GM20000 (cell line): Measurements from ENCODE around the gene TTC9C.
A peak's percentile ranks its signal among the peaks of the same experiment; 100 is the strongest.

Experiments used
- DNase-seq: peaks from one replicate; pipeline ENCODE4 v3.0.0; 2012; ENCODE audit warnings: low spot score
- TF ChIP-seq, protein P1 (sequence below): IDR thresholded peaks from 2 replicates; pipeline ENCODE4 v1.5.1; 2012; ENCODE audit warnings: mild to moderate bottlenecking, control low read depth; ENCODE audit errors: extremely low read depth, missing control alignments

TTC9C gene

DNA sequence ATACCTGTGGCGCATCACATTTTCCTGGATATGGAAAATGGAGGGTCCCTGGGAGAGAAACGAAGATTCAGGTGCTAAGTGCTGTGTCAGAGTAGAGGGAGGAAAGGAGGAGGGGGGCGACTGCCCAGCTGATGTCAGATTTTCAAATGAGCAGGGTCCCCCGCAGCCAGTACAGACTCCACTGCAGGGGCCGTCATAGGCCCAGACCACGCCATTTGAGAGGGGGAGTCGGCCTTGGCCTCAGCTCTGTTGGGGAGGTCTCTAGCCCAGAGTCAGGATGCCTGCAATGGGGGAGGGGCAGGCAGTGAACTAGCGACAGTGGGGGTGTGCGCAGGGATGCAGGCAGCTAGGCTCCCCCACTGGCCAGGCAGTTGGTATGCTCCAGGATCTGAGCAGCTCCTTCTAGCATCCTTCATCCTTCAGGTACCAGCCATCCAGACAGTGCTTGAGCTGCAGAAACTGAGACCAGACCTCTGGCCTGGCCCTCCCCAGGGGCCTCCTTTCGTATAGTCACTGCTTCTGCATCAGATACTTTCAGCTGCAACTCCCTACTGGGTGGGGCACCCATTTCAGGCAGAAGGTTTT lies 20.9 kb upstream of the TTC9C start, which contains the start of the genes BSCL2 and GNG3:
TSS of gene BSCL2 (minus strand) at position 148 of the 585 bp plus-strand sequence. CDS start 229 bp downstream, outside the sequence.
TSS of gene GNG3 (plus strand) at position 400 of the 585 bp plus-strand sequence. CDS start 620 bp downstream, outside the sequence.
- TF ChIP-seq, protein P1, sequence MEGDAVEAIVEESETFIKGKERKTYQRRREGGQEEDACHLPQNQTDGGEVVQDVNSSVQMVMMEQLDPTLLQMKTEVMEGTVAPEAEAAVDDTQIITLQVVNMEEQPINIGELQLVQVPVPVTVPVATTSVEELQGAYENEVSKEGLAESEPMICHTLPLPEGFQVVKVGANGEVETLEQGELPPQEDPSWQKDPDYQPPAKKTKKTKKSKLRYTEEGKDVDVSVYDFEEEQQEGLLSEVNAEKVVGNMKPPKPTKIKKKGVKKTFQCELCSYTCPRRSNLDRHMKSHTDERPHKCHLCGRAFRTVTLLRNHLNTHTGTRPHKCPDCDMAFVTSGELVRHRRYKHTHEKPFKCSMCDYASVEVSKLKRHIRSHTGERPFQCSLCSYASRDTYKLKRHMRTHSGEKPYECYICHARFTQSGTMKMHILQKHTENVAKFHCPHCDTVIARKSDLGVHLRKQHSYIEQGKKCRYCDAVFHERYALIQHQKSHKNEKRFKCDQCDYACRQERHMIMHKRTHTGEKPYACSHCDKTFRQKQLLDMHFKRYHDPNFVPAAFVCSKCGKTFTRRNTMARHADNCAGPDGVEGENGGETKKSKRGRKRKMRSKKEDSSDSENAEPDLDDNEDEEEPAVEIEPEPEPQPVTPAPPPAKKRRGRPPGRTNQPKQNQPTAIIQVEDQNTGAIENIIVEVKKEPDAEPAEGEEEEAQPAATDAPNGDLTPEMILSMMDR = no peak
- no peak for DNase-seq

DNA sequence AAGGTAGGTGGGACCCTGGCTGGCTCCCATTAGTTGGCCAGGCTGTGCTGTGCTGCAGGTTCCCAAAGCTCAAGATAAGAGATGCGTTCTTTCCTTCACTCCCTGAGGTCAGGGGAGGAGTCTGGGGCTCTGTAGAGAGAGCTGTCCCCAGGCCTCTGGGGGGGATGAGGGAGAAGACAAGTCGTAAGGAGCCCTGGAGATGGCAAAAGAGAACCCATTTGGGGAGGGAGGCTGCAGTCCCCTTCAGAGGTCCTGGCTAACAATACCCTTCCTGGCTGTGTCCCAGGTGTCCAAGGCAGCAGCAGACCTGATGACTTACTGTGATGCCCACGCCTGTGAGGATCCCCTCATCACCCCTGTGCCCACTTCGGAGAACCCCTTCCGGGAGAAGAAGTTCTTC lies 19.9 kb upstream of the TTC9C start:
- TF ChIP-seq, protein P1 = no peak
- no peak for DNase-seq

DNA sequence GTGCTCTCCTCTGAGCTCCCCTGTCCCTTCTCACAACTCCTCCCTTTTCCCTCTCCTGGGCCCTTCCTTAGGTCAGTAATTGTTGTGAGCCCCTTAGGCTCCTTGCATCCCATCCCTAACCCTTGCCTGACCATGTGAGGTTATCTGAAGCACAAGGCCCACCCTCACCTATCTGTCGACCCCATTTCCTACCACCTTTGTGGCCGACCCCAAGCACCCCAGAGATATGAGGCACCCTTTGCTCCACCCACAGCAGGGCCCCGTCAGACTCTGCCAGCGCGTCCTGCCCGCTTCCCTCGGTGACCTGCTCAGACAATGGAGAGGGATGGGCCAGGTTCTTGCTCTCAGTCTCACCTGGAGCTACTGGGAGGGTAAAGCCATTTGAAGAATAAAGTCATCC lies 19.5 kb upstream of the TTC9C start:
- TF ChIP-seq, protein P1 = no peak
- DNase-seq = no peak

DNA sequence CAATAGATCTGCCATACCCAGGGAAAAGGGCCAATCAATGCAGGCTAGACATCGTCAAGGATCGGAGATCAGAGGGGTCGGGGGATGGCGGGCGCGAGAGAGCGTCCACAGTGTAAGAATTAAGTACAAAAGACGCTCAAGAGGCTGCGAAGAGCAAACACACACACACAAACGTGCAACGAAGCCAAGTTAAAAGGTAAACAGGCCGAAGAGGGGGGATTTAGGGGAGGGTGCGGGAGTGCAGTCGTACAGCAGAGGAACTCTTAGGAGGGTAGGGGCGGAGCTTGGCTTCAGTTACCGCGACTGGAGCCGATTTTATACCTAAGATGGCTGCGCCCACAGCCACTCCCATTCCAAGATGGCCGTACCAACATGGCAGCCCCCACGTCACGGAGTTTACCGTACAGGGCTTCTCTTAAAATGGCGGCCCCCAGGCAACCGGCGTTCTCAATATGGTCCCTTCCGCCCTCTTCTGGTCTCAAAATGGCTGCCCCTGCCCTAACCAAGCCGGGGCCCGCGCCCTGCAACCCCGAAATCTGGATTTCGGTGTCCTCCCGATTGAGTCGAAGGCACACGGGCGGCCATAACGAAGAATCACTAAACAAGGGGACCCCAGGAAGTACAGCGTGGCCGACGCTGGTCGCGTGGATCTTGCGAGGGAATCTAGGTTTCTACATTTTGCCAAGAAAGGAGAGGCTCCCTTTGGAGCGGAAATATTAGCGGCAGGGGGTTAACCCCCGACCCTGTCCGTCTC lies 18.9 kb upstream of the TTC9C start:
- TF ChIP-seq, protein P1 = no peak
- peak; percentile 92 for DNase-seq

DNA sequence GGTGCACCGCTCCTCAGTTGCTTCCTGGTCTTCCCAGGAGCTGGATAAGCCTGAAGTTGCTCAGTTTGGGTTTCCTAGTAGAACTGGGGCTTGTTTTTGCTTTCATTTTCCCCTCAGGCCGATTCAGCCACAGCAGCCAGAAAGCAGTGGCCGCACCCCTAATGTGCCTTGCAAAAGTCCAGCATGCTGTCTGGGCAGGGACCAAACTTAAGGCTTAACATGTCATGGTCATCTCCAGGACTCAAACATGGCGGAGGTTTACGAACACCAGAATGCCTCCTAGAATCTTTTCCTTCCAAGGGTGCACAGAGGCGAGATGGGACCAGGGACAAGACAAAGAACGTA lies 18.3 kb upstream of the TTC9C start:
- TF ChIP-seq, protein P1 = no peak
- no peak for DNase-seq

DNA sequence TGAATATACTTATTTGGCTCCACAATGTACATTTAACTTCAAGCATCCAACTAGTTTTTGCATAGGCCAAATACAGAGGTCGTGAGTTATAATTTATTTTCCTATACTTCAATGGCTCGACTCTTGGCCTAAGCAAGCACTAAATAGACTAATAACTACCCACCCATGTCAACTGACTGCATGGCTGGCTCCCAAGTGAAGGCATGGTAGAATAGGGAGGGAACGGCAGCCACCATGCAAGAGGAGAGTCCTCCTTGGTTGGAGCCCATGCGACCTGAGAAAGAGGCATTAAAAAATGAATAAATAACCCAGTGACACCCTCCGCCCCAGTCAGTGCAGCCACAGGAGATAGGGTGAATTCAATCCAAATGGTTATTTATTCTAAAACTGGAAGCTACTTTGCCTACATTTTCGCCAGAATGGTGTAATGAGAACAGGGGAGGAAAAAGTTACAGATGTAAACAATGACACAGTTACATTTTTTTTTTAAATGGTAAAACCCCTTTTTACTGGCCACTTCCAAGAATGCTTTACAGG lies 15.9 kb upstream of the TTC9C start:
- no peak for DNase-seq
- TF ChIP-seq, protein P1 = no peak

DNA sequence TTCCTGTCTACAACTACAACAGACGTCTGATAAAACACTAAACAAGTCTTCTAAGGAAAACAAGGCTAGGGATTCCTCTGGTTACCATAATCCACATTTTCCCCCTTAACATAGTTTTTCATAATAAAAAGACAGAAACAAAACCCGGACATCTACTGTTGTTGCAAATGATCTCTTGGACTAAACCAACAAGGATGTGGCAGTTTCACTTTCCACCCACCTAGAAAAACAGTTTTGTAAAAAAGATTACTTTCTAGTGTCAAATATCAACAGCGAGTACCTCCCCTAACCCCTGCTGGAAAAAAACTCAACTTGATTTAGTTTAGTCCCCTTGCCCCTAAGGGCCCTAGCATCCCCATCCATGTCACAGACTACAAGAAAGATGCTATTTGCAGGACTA lies 15.4 kb upstream of the TTC9C start:
- TF ChIP-seq, protein P1 = no peak
- DNase-seq = no peak
